Muscle layer of duodenum (tissue), 2 donors: ENCODE measurements around the gene NEK7.
"Not testable (repeated sequence)": the region's sequence is repeated elsewhere in the genome, so short reads cannot be mapped to it uniquely, and the experiment has no call there.

Experiments
- H3K27ac ChIP-seq: one replicate; pipeline ENCODE4 v1.7.0; 2013; ENCODE audit warnings: mild to moderate bottlenecking, low read length
- H3K27me3 ChIP-seq: one replicate; pipeline ENCODE4 v1.7.0; 2013; ENCODE audit warnings: low read depth, mild to moderate bottlenecking, control low read depth, low read length
- H3K36me3 ChIP-seq, 2 donors: one replicate each; pipeline ENCODE4 v1.7.0; 2013; ENCODE audit warnings: low read length in 2 of 2, control low read depth in 1 of 2, mild to moderate bottlenecking in 1 of 2; ENCODE audit not compliant: insufficient read depth in 2 of 2, control insufficient read depth in 1 of 2
- H3K4me1 ChIP-seq, 2 donors: one replicate each; pipeline ENCODE4 v1.7.0; 2013; ENCODE audit warnings: low read length in 2 of 2, mild to moderate bottlenecking in 2 of 2, control low read depth in 1 of 2, moderate library complexity in 1 of 2; ENCODE audit not compliant: insufficient read depth in 2 of 2, control insufficient read depth in 1 of 2
- H3K4me3 ChIP-seq, 2 donors: one replicate each; pipeline ENCODE4 v1.7.0; 2013; ENCODE audit warnings: low read length in 2 of 2, low read depth in 1 of 2, mild to moderate bottlenecking in 1 of 2
- H3K9me3 ChIP-seq, 2 donors: one replicate each; pipeline ENCODE4 v1.7.0; 2013; ENCODE audit warnings: low read length in 2 of 2, control low read depth in 1 of 2, mild to moderate bottlenecking in 1 of 2; ENCODE audit not compliant: control insufficient read depth in 1 of 2
- donor health status: healthy.

The NEK7 gene

DNA sequence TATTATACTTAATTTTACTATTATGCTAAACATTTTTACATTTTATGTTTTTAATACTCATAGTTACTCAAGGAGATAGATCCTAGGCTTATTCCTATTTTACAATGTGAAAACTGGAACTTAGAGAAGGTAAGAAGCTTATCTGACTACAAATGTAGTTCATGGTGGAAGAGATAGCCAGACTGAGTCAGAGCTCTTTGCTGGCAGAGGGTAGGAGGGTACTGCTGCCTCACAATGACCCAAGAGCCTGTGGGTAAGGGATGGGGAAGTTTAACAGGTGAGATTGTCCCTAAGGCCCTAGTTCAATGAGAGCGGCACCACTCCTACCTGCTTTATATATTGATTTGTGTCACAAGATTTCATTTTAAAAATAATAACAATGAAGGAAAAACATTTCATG is 34.1 kb upstream of the NEK7 start:
- Histone ChIP-seq H3K27me3 (no peaks in the 10 kb centered on the region), H3K27ac (no peak overlapping the region), H3K4me1 (no peaks in the 10 kb centered on the region), H3K36me3 (no peaks in the 10 kb centered on the region), H3K4me3 (no peak overlapping the region), H3K9me3 (no peaks in the 10 kb centered on the region)

DNA sequence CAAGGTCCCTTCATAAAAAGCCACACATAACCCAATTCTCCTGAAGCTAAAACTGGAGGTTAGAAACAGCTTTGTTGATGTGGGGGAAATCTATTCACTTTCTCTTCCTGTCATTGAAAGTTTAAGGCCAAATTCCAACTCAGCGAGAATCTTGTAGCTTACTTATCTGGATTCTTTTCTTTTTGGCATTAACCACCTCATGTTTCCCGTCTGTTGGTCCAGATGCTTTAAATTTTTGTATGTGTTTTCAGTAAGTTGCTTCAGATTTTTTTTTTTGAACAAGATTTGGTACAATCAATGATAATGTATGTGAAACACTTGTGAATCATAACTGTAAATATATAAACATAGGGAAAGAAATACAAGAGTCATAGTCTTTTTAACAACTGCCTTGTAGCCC is 33.7 kb upstream of the NEK7 start:
- no peaks in the 10 kb centered on the region for H3K36me3 ChIP-seq
- H3K9me3 ChIP-seq: no peaks in the 10 kb centered on the region
- no peaks in the 10 kb centered on the region for H3K4me1 ChIP-seq
- H3K27me3 ChIP-seq: no peaks in the 10 kb centered on the region
- H3K27ac ChIP-seq: no peak overlapping the region
- H3K4me3 ChIP-seq: no peak overlapping the region

DNA sequence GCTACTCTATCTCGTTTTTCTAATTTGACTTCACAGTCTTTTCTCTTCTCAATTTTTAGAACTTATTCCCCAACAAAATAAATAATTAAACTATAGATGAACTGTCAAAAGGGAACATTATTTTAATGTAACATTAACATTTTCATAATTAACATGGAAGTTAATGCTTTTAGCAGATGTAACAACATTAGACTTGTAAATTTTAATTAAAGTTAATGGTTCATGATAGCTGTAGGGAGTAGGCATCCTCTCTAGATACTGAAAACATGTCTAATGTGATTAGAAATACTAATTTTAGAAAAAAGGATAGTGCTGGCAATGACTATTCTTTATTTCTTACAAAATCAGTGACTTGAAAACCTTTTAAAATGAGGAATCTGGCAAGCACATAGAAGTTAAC is 32.1 kb upstream of the NEK7 start:
- no peaks in the 10 kb centered on the region for H3K36me3 ChIP-seq
- no peaks in the 10 kb centered on the region for H3K9me3 ChIP-seq
- H3K27me3 ChIP-seq: no peaks in the 10 kb centered on the region
- no peaks in the 10 kb centered on the region for H3K4me1 ChIP-seq
- no peak overlapping the region for H3K27ac ChIP-seq
- H3K4me3 ChIP-seq: no peak overlapping the region

DNA sequence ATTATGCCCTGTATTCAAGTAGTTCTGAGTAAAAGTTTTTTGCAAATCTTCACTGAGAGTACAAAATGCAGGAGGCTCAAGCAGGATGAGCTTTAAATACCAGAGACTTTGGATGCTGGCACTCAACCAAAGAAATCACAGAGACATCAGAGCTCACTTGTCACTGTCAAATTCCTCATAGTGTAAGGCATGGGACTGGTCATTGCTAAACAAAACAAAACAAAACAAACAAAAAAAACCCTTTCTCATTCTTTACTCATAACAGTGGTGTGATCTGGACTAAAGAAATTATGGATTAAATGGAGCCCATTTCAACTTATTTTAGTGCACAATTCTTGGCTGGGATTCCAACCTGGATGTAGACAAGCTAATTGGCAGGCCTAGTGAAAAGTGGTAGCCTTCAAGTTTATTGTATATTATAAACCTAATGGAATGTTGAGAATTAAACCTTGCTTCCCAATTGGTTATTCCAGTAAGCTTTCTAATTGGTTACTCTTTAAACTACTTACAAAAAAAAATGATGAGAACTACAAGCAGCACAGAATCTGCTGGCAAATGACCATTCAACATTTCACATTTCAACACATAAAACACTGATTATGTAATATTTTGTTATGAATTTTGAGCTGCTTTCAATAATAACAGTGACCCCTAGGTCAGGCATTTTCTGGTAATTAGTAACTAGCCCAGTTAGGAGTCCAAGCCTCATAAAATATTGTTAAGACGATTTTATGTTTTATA is 30.6 kb upstream of the NEK7 start:
- H3K4me3 ChIP-seq: no peak overlapping the region
- no peaks in the 10 kb centered on the region for H3K9me3 ChIP-seq
- no peaks in the 10 kb centered on the region for H3K4me1 ChIP-seq
- no peaks in the 10 kb centered on the region for H3K36me3 ChIP-seq
- no peaks in the 10 kb centered on the region for H3K27me3 ChIP-seq
- H3K27ac ChIP-seq: no peak overlapping the region

DNA sequence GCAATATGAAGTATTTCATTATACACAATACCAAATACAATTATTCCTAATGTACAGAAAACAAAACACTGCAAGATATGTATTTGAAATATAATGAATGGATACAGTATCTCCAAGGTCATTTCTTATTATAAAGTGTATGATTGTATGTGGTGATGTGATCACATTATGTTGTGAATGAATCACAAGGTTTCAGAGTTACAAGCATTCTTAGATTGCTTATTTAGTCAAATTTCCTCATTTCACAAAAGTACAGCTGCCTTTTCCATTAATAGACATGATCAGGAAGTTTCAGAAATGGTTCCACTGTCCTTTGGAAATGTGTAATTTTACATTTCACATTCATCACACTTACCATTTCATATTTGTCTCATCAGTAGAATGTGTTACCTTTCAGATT is 28.3 kb upstream of the NEK7 start:
- Histone ChIP-seq H3K36me3 (no peaks in the 10 kb centered on the region), H3K27ac (no peak overlapping the region), H3K4me1 (no peaks in the 10 kb centered on the region), H3K4me3 (no peak overlapping the region), H3K9me3 (no peaks in the 10 kb centered on the region), H3K27me3 (no peaks in the 10 kb centered on the region)

DNA sequence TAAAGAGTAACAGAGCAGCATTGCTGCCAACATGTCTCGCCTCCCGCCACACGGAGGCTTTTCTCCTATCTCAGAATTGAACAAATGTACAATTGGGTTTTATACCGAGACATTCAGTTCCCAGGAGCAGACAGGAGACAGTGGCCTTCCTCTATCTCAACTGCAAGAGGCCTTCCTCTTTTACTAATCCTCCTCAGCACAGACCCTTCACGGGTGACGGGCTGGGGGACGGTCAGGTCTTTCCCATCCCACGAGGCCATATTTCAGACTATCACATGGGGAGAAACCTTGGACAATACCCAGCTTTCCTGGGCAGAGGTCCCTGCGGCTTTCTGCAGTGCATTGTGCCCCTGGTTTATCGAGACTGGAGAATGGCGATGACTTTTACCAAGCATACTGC is 26.7 kb upstream of the NEK7 start:
- H3K4me3 ChIP-seq, H3K36me3 ChIP-seq, H3K9me3 ChIP-seq, H3K4me1 ChIP-seq, H3K27me3 ChIP-seq, H3K27ac ChIP-seq: not testable (repeated sequence)

DNA sequence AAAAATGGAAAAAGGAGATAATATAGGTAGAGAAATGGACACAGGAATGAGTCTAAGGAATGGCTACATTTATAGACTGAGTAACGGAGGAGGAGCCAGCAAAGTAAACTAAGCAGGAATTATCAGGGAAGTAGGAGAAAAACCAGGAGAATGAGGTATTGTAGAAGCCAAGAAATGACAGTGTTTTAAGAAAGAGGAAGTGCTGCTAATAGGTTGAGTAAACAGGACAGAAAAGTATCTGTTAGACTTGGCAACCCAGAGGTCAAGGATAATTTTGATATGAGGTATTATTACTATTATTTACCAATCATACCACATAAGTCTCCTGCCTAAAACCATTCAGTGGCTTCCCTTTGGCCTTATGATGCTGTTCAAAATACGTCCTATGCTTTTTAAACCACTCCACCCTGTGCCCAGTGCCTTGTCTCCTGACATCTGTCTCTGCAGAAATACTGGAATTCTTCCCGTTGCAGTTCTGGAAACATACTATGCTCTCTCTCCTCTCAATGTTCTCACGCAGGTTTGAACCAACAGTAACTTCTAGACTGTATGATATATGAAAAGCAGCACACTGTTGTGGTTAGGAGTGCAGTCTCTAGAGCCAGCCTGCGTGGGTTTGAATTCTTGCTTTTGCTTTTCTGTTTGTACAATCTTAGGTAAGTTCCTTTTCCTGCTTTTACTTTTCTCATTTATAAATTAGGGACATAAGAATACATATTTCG is 24.6 kb upstream of the NEK7 start:
- H3K4me3 ChIP-seq: no peak overlapping the region
- no peak overlapping the region for H3K27ac ChIP-seq
- no peaks in the 10 kb centered on the region for H3K9me3 ChIP-seq
- H3K36me3 ChIP-seq: no peaks in the 10 kb centered on the region
- H3K4me1 ChIP-seq: no peaks in the 10 kb centered on the region
- H3K27me3 ChIP-seq: no peaks in the 10 kb centered on the region

DNA sequence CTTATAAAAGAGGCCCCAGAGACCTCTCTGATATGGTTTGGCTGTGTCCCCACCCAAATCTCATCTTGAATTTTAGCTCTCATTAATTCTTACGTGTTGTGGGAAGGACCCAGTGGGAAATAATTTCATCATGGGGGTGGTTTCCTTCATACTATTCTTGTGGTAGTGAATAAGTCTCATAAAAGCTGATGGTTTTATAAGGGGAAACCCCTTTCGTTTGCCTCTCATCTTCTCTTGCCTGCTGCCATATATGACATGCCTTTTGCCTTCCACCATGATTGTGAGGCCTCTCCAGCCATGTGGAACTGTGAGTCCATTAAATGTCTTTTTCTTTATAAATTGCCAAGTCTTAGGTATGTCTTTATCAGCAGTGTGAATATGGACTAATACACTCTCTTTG is 22.5 kb upstream of the NEK7 start:
- no peak overlapping the region for H3K27ac ChIP-seq
- H3K36me3 ChIP-seq: no peaks in the 10 kb centered on the region
- H3K4me3 ChIP-seq: no peak overlapping the region
- H3K4me1 ChIP-seq: no peaks in the 10 kb centered on the region
- H3K9me3 ChIP-seq: no peaks in the 10 kb centered on the region
- H3K27me3 ChIP-seq: no peaks in the 10 kb centered on the region

DNA sequence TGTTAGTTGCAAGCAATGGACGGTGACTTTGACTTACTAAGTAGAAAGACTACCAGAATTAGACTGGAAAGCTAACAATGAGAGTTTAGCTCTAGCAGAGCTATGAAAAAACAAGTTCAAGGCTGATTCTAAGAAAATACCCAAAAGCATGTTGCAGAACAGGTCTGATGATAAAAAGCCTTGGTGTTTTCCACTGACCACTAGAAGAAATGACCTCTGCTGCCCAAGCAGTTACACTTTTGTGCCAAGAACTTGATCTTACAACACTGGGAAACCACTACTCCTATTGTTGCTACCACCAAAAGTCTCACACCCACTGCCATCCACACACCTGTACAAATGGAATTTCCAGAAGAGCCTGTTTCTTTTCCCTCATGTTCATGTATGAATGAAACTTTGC is 21.4 kb upstream of the NEK7 start:
- no peak overlapping the region for H3K4me3 ChIP-seq
- no peaks in the 10 kb centered on the region for H3K36me3 ChIP-seq
- H3K27ac ChIP-seq: no peak overlapping the region
- no peaks in the 10 kb centered on the region for H3K4me1 ChIP-seq
- no peaks in the 10 kb centered on the region for H3K9me3 ChIP-seq
- no peaks in the 10 kb centered on the region for H3K27me3 ChIP-seq

DNA sequence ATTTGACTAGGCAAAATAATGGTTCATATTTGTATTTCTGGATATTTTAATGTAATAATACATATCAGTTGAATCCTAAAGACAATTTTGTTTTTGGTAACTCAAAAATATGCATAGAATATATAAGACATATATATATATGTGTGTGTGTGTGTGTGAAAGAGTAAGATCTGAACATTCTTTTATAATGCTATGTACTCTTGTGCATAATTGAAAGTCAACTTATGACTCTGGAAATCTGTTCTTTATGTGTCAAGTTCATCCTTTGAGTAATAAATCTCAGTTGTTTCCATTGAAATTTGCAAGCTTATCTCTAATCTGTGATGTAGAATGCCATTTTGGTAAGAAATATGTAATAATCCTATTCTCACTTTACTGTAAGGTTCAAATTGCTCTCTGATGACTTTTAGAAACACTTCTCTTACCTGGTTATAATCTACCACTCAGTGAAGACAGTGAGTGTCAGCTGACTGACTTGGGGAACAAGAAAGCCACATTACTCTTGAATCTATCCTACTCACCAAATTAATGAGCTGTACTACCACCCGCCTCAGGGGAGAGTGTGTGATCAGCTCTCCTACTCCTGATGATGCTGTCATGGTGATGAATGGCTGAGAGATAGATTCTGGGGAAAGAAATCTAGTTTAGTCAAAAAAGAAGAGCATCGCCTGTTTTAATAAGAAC is 15.0 kb upstream of the NEK7 start:
- no peaks in the 10 kb centered on the region for H3K36me3 ChIP-seq
- no peak overlapping the region for H3K27ac ChIP-seq
- no peaks in the 10 kb centered on the region for H3K9me3 ChIP-seq
- H3K27me3 ChIP-seq: no peaks in the 10 kb centered on the region
- no peak overlapping the region for H3K4me3 ChIP-seq
- no peaks in the 10 kb centered on the region for H3K4me1 ChIP-seq

DNA sequence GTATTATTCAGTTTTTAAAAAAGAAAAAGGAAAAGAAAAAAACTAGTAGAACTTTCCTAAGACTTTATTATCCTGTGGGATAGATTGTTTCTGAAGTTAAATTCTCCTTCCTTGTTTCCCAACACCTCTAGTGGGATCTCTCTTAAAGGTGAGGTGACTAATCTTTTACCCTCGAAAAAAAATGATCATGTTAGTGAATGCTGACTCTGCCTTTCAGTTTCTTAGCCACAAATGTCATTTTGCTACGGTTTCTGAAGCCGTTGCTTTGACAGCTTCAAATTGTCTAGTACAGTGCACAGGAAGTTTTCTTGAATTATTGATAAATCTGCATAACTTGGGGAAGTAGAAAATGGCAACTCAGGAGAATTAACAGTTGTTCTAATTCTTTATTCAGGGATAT is 13.0 kb upstream of the NEK7 start:
- no peaks in the 10 kb centered on the region for H3K27me3 ChIP-seq
- no peaks in the 10 kb centered on the region for H3K36me3 ChIP-seq
- no peak overlapping the region for H3K27ac ChIP-seq
- H3K4me1 ChIP-seq: no peaks in the 10 kb centered on the region
- H3K9me3 ChIP-seq: no peaks in the 10 kb centered on the region
- no peak overlapping the region for H3K4me3 ChIP-seq
